Iris pigment epithelial cell (primary cell): ENCODE measurements around the gene TIMM44.
A peak's percentile ranks its signal among the peaks of the same experiment; 100 is the strongest.

Source experiments
- DNase-seq: peaks from one replicate; pipeline ENCODE4 v3.0.0-alpha.2; 2011; ENCODE audit warnings: low read depth

The TIMM44 gene

DNA sequence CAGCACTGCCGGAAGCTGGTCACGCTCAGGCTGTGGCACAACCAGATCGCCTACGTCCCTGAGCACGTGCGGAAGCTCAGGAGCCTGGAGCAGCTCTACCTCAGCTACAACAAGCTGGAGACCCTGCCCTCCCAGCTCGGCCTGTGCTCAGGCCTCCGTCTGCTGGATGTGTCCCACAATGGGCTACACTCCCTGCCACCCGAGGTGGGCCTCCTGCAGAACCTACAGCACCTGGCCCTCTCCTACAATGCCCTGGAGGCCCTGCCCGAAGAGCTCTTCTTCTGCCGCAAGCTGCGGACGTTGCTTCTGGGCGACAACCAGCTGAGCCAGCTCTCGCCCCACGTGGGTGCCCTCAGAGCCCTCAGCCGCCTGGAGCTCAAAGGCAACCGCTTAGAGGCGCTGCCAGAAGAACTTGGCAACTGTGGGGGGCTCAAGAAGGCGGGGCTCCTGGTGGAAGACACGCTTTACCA lies 43.0 kb downstream of the TIMM44 start:
- DNase-seq = no peak

DNA sequence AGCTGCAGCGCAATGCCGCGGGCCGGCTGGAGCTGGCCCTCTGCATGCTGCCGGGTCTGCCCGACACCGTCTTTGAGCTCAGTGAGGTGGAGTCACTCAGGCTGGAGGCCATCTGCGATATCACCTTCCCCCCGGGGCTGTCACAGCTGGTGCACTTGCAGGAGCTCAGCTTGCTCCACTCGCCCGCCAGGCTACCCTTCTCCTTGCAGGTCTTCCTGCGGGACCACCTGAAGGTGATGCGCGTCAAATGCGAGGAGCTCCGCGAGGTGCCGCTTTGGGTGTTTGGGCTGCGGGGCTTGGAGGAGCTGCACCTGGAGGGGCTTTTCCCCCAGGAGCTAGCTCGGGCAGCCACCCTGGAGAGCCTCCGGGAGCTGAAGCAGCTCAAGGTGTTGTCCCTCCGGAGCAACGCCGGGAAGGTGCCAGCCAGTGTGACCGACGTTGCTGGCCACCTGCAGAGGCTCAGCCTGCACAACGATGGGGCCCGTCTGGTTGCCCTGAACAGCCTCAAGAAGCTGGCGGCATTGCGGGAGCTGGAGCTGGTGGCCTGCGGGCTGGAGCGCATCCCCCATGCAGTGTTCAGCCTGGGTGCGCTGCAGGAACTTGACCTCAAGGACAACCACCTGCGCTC lies 43.6 kb downstream of the TIMM44 start:
- DNase-seq = no peak

GRCh38 chr19:7898967-7899366 lies 44.5 kb downstream of the TIMM44 start:
- DNase-seq = no peak

DNA sequence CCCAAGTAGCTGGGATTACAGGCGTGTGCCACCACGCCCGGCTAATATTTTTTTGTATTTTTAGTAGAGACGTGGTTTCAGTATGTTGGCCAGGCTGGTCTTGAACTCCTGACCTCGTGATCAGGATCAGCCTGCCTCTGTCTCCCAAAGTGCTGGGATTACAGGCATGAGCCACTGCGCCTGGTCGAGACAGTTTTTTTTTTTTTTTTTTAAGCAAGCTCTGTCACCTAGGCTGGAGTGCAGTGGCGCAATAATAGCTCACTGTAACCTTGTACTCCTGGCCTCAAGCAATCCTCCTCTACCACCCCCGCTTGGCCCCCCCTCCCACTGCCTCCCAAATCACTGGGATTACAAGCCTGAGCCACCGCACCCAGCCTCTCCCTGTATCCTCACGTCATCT lies 46.2 kb downstream of the TIMM44 start:
- DNase-seq = no peak

DNA sequence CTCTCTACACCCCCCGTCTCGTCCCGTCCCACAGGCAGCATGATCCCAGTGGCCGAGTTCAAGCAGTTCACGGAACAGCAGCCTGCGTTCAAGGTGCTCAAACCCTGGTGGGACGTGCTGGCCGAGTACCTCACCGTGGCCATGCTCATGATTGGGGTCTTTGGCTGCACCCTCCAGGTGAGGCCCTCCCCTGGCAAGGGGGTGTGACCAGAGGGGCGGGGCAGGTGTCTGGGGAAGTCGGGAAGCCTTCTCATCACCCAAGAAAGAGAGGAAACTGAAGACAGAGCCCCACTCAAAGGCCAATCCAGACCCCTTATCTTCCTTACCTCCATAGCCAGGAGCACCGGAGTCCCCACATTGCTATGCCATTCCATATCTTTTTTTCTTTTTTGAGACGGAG lies 47.9 kb downstream of the TIMM44 start:
- no peak for DNase-seq

DNA sequence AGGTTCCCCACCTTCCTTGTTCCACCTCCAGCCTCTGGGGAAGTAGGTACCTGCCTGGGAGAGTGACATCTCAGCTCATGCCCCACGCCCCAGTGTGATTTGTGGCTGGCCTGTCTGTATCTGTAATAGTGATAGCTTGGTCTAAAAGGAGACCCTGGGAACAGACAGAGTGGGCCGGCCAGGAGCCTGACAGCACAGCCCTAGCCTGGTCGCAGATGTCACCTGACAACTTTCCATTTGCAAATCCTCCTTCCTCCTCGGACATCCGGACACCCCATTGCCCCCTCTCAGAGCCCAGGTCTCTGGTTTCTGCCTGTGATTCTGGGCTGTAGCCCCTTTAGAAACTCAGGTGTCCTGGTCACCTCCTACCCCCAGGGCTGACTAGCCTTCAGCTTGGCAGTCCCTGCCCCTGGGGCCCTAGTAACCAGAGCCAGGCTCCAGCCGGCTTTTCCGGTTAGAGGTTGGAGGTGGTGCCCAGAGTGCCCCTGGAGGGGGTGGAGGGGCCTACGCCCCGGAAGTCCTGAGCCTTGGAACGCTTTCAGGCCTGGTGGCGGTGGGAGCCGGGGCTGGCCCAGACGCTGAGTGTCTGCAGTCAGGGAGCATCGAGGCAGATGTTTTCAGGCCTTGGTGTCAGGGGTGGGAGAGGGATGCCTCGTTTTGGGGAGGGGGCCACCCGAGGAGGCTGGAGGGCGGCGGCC lies 48.7 kb downstream of the TIMM44 start:
- no peak for DNase-seq

DNA sequence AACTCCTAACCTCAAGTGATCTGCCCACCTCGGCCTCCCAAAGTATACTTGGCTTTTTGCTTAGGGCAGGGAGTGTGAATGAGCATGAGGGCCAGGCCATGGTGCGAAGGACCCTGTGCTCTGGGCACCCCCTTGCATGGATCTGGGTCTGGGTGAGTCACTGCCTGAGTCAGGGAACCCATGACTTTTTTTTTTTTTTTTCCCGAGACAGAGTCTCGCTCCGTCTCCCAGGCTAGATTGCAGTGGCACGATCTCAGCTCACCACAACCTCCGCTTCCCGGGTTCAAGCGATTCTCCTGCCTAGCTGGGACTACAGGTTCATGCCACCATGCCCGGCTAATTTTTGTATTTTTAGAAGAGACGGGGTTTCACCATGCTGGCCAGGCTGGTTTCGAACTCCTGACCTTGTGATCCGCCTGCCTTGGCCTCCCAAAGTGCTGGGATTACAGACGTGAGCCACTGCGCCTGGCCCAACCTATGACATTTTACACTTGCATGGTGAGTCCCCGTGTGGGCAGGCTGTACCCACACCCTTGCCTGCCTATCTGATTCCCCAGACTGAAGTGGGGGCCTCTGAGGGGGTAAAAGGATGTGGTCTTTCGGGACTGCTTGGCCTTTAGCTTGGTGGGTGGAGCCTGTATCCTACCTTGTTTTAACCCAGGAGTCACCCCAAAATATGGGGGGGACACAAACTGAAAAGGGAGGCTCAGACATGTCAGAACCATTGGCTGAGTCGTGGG lies 49.9 kb downstream of the TIMM44 start:
- DNase-seq = peak; percentile 75

DNA sequence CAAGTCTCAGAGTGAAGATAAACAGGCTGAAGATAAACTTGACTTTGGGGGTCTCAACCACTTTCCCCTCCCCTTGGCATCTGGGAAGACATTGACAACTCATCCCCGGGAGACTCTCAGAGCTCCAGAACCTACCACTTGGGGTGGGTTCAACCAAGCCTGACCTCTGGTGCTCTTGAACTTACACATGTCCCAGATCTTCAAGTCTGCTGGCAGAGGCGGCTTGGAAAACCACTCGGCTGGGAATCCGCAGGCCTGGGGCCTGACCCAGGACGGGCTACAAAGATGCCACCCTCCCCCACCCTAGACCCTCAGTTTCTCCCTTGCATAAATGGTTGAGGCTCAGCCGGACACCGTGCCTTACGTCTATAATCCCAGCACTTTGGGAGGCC lies 54.6 kb downstream of the TIMM44 start:
- DNase-seq = no peak

GRCh38 chr19:7888145-7888825 lies 55.2 kb downstream of the TIMM44 start, which contains the start of gene LRRC8E:
TSS of gene LRRC8E (plus strand) at chr19:7888510. CDS start at chr19:7895604, 7,094 bp downstream.
- peak; percentile 72 for DNase-seq

DNA sequence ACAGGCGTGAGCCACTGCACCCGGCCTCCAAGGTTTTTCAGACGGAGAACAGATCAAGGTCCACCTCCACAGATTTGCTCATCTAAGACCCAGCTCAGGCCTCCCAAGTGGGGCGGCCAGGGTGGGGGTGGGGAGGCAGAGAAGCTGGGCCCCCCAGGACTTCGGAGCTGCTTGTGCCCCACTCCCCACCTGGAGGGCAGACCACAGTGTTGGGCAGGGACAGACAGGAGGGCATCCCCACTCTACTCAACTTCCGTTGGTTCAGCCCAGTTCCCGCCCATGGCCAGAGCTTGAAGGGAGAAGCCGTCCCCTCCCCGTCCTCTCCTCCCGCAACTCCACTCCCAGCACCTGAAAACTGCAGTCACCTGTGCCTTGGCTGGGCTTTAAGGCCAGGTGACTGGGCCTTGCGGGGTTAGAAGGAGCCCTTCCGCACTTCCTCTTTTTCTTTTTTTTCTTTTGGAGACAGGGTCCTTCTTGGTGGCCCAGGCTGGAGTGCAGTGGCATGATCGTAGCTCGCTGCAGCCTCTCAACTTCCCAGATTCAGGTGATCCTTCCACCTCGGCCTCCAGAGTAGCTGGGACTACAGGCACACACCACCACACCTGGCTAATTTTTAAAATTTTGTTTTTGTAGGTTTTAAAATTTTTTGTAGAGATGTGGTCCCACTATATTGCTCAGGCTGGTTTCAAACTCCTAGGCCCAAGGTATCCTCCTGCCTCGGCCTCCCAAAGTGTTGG lies 55.9 kb downstream of the TIMM44 start:
- no peak for DNase-seq

DNA sequence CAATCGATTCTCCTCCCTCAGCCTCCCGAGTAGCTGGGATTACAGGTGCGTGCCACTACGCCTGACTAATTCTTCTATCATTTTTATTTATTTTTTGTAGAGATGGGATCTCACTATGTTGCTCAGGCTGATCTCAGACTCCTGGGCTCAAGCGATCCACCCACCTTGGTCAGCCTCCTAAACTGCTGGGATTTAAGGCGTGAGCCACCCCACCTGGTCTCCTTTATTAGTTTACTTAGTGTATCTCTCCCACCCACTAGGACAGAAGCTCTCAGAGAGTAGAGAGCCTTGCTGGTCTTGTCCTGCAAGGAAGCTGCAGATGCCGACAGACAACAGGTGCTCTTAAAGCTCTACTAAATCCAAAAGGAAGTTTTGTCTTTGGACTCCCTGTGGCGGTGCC lies 57.6 kb downstream of the TIMM44 start:
- no peak for DNase-seq

DNA sequence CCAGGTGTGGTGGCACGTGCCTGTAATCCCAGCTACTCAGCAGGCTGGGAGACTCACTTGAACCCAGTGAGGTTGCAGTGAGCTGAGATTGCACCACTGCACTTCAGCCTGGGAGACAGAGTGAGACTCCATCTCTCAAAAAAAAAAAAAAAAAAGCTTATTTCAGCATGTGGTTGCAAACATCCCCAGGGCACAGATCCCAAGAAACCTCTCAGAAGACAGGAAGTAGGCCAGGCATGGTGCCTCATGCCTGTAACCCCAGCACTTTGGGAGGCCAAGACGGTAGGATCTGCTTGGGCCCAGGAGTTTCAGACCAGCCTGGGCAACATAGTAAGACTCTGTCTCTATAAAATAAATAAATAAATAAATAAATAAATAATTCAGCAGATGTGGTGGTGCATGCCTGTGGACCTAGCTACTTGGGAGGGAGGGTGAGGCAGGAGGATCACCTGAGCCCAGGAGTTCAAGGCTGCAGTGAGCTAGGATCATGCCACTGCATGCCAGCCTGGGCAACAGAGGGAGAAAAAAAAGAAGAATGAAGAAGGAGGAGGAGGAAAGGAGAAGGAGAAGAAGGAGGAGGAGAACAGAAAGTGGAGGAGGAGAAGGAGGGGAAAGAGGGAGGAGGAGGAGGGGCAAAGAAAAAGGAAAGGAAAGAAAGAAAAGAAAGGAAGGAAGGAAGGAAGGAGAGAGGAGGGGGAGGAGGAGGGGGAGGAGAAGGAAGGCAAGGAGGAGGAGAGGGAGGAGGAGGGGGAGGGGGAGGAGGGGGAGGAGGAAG lies 59.5 kb downstream of the TIMM44 start:
- peak; percentile 30 for DNase-seq

DNA sequence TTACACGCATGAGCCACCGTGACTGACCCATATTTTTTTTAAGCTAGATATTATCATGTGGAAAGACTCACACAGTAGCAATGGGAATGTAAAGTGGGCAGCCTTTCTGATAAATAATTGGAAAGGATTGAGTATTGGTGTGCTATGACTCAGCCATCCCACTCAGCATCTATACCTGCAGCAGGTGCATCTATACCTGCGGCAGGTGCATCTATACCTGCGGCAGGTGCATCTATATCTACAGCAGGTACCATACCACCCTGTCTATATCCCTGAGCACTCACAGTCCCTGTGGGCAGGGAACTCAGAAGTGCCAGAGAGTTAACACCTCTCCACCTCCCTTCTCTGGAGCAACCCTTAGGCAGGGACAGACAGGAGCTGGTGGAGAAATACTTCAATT lies 60.4 kb downstream of the TIMM44 start:
- DNase-seq = no peak

GRCh38 chr19:7881910-7882309 lies 61.6 kb downstream of the TIMM44 start:
- no peak for DNase-seq

DNA sequence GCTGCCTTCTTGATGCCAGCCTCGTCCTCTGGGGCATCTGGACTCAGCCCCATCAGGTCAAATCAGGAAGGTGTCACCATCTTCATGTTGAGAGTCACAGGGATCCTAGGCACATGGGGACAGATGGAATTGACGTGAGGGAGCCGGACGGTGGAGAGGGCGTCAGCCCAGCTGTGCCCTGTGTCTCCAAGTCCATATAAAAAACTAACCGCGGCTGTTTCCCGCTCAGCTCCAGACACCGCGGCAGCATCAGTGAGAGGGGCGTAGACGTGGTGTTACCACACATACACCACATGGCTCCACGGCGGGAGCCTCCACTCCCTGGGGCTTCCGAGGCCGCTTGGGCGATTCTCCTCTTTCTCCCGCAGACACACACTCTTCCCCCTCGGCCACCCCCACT lies 63.6 kb downstream of the TIMM44 start:
- DNase-seq = no peak

- DNase-seq = no peak
These were observed 64.2 kb downstream of the TIMM44 start for GRCh38 chr19:7879111-7879807.

- no peak for DNase-seq
These were observed 66.1 kb downstream of the TIMM44 start for GRCh38 chr19:7877249-7877836.
